Muscle of arm (tissue), 14 donors: ENCODE data around the gene GMDS. TPM values are rescaled to one million over a fixed set of nuclear protein-coding genes. Genes with fewer than 3 reads are reported as not detected.

Experiments used
- DNase-seq: peaks from one replicate; pipeline ENCODE4 v3.0.0-alpha.2; 2013
- long read RNA-seq, 11 donors: transcript quantifications; one replicate each; lab custom pipeline, GENCODE V29; 2026
- polyA plus RNA-seq, 12 donors: library from polyadenylated mRNA; unstranded; fragments of 120-200 nt; gene quantifications; one replicate each; pipeline ENCODE4 v1.2.1, GENCODE V29; 2013; ENCODE audit not compliant: insufficient read length in 12 of 12

Gene GMDS
- polyA plus RNA-seq = 10 to 100 TPM in 7 of 12 donors, 1 to 10 TPM in 4, not detected in 1; 8.6 to 22.6 (median 10.5) TPM
- long read RNA-seq, donor 1, transcript GMDS-202 (11 exons, 1,752 nt) = major isoform, 18 of 19 reads
- long read RNA-seq, donor 1, partial matches to known transcripts = 0 of 19 reads
- long read RNA-seq, donor 1, other reads (novel, unspliced or antisense) = 0 of 19 reads
- long read RNA-seq, donor 2, partial matches to known transcripts = 0 of 3 reads
- long read RNA-seq, donor 2, other reads (novel, unspliced or antisense) = 0 of 3 reads
- long read RNA-seq, donor 3, partial matches to known transcripts = 0 of 2 reads
- long read RNA-seq, donor 3, other reads (novel, unspliced or antisense) = 0 of 2 reads
- long read RNA-seq, donor 4, partial matches to known transcripts = 0 of 2 reads
- long read RNA-seq, donor 4, other reads (novel, unspliced or antisense) = 0 of 2 reads
- long read RNA-seq, donor 5, partial matches to known transcripts = 0 of 3 reads
- long read RNA-seq, donor 5, other reads (novel, unspliced or antisense) = 0 of 3 reads
- long read RNA-seq, donor 6, partial matches to known transcripts = 0 of 1 reads
- long read RNA-seq, donor 6, other reads (novel, unspliced or antisense) = 0 of 1 reads
- long read RNA-seq, donor 7, partial matches to known transcripts = 0 of 1 reads
- long read RNA-seq, donor 7, other reads (novel, unspliced or antisense) = 0 of 1 reads
- long read RNA-seq, donor 8, partial matches to known transcripts = 0 of 1 reads
- long read RNA-seq, donor 8, other reads (novel, unspliced or antisense) = 0 of 1 reads
- long read RNA-seq, donor 9, partial matches to known transcripts = 0 of 1 reads
- long read RNA-seq, donor 9, other reads (novel, unspliced or antisense) = 0 of 1 reads
- long read RNA-seq, donor 10, transcript GMDS-202 (11 exons, 1,752 nt) = major isoform, 6 of 6 reads
- long read RNA-seq, donor 10, partial matches to known transcripts = 0 of 6 reads
- long read RNA-seq, donor 10, other reads (novel, unspliced or antisense) = 0 of 6 reads
- long read RNA-seq, donor 11, partial matches to known transcripts = 0 of 2 reads
- long read RNA-seq, donor 11, other reads (novel, unspliced or antisense) = 0 of 2 reads

GRCh38 chr6:2245103-2245876 is at the start of gene GMDS:
Gene GMDS, minus strand, starts transcription at chr6:2245605.
- peak; percentile 87 for DNase-seq

GRCh38 chr6:2285510-2285909 is 40.1 kb upstream of the GMDS start:
- no peak for DNase-seq

GRCh38 chr6:2275892-2276242 is 30.5 kb upstream of the GMDS start:
- no peak for DNase-seq

GRCh38 chr6:2274981-2275891 is 29.8 kb upstream of the GMDS start:
- DNase-seq = peak; percentile 38

GRCh38 chr6:2272696-2273095 is 27.3 kb upstream of the GMDS start:
- DNase-seq = no peak

GRCh38 chr6:2270054-2270453 is 24.6 kb upstream of the GMDS start:
- DNase-seq = no peak

GRCh38 chr6:2266841-2267240 is 21.4 kb upstream of the GMDS start:
- DNase-seq = no peak

- no peak for DNase-seq
Measured at GRCh38 chr6:2266031-2266795, 20.8 kb upstream of the GMDS start.

- DNase-seq = no peak
Measured at GRCh38 chr6:2264932-2265331, 19.5 kb upstream of the GMDS start.

GRCh38 chr6:2263896-2264295 is 18.5 kb upstream of the GMDS start:
- no peak for DNase-seq

GRCh38 chr6:2259574-2259973 is 14.2 kb upstream of the GMDS start:
- no peak for DNase-seq

- DNase-seq = no peak
Measured at GRCh38 chr6:2259002-2259494, 13.6 kb upstream of the GMDS start.

- no peak for DNase-seq
Measured at GRCh38 chr6:2258112-2258511, 12.7 kb upstream of the GMDS start.

- no peak for DNase-seq
Measured at GRCh38 chr6:2257363-2257762, 12.0 kb upstream of the GMDS start.

- DNase-seq = no peak
Measured at GRCh38 chr6:2254747-2255146, 9.3 kb upstream of the GMDS start.

GRCh38 chr6:2249126-2249525 is 3.7 kb upstream of the GMDS start:
- DNase-seq = no peak

- no peak for DNase-seq
Measured at GRCh38 chr6:2247664-2248063, 2.3 kb upstream of the GMDS start.

GRCh38 chr6:2245877-2246863 is 765 bp upstream of the GMDS start:
- peak; percentile 49 for DNase-seq
